GM23248 (cell line): ENCODE measurements around the gene RTN4IP1. TPM values are rescaled to one million over a fixed set of nuclear protein-coding genes. Genes with fewer than 3 reads are reported as not detected.
A peak's percentile ranks its signal among the peaks of the same experiment; 100 is the strongest.

ENCODE experiments used
- DNase-seq: peaks from one replicate; pipeline ENCODE4 v3.0.0-alpha.2; 2015
- H2AFZ ChIP-seq: fragments of 200-600 bp; sonication (generic); 2 replicates; pipeline ENCODE4 v1.6.1; 2016; ENCODE audit warnings: antibody characterized with exemption
- H3F3A ChIP-seq: fragments of 200-600 bp; sonication (generic); 2 replicates; pipeline ENCODE4 v1.6.1; 2016; ENCODE audit warnings: mild to moderate bottlenecking, antibody characterized with exemption, mixed run types; ENCODE audit not compliant: insufficient read depth
- H3K27ac ChIP-seq: fragments of 200-600 bp; sonication (generic); 2 replicates; pipeline ENCODE4 v1.5.1; 2016; ENCODE audit warnings: mild to moderate bottlenecking
- H3K27me3 ChIP-seq: fragments of 200-600 bp; sonication (generic); replicated peaks from 2 replicates; pipeline ENCODE4 v1.6.1; 2016; ENCODE audit warnings: mild to moderate bottlenecking; ENCODE audit not compliant: insufficient read depth
- H3K36me3 ChIP-seq: fragments of 200-600 bp; sonication (generic); 2 replicates; pipeline ENCODE4 v1.6.1; 2016; ENCODE audit warnings: low read depth, mild to moderate bottlenecking
- H3K4me1 ChIP-seq: fragments of 200-600 bp; sonication (generic); 2 replicates; pipeline ENCODE4 v1.6.1; 2016; ENCODE audit warnings: mild to moderate bottlenecking; ENCODE audit not compliant: insufficient read depth
- H3K4me2 ChIP-seq: fragments of 200-600 bp; sonication (generic); one replicate; pipeline ENCODE4 v1.6.1; 2016; ENCODE audit warnings: mild to moderate bottlenecking; ENCODE audit not compliant: unreplicated experiment
- H3K4me3 ChIP-seq: fragments of 200-600 bp; sonication (generic); 2 replicates; pipeline ENCODE4 v1.5.1; 2016; ENCODE audit warnings: mild to moderate bottlenecking
- H3K79me2 ChIP-seq: fragments of 200-600 bp; sonication (generic); 2 replicates; pipeline ENCODE4 v1.6.1; 2016; ENCODE audit warnings: mild to moderate bottlenecking; ENCODE audit not compliant: insufficient read depth
- H3K9ac ChIP-seq: fragments of 200-600 bp; sonication (generic); 2 replicates; pipeline ENCODE4 v1.6.1; 2016; ENCODE audit warnings: mild to moderate bottlenecking
- H3K9me2 ChIP-seq: fragments of 200-600 bp; sonication (generic); 2 replicates; pipeline ENCODE4 v1.6.1; 2016; ENCODE audit warnings: mixed run types, mild to moderate bottlenecking, moderate library complexity; ENCODE audit not compliant: insufficient read depth
- H3K9me3 ChIP-seq: fragments of 200-600 bp; sonication (generic); one replicate; pipeline ENCODE4 v1.6.1; 2017; ENCODE audit warnings: low read depth
- H4K20me1 ChIP-seq: fragments of 200-600 bp; sonication (generic); 2 replicates; pipeline ENCODE4 v1.6.0; 2016; ENCODE audit not compliant: insufficient read depth
- EZH2 ChIP-seq: fragments of 200-600 bp; sonication (generic); IDR thresholded peaks from 2 replicates; pipeline ENCODE4 v1.6.1; 2018; ENCODE audit warnings: antibody characterized with exemption, mild to moderate bottlenecking; ENCODE audit not compliant: insufficient read depth, poor library complexity, severe bottlenecking
- EZH2phosphoT487 ChIP-seq: fragments of 200-600 bp; sonication (generic); IDR thresholded peaks from 2 replicates; pipeline ENCODE4 v1.6.1; 2018; ENCODE audit warnings: antibody characterized with exemption, moderate library complexity, mild to moderate bottlenecking, low read depth; ENCODE audit not compliant: insufficient read depth
- WGBS, 2 experiments: methylation state at CpG; one replicate each; pipeline ENCODE4 v1.1.6; 2015 to 2017; ENCODE audit warnings: low lambda C conversion rate in 2 of 2, low coverage in 1 of 2; ENCODE audit errors: missing lambda C conversion rate in 2 of 2; 5-methylcytosine and 5-hydroxymethylcytosine counted together
- in situ Hi-C: fragments of 300-500 bp; cut with MboI; formaldehyde crosslinking; loops from 2 replicates; pipeline ENCODE4 v1.15.0; 2020
- polyA plus RNA-seq: library from polyadenylated mRNA; unstranded; fragments of >200 nt; fragmentation: Nextera tagmentation; extraction: Ambion mirVana; gene quantifications from 2 replicates; pipeline ENCODE4 v1.2.1, GENCODE V29; 2016
- total RNA-seq: library from RNA; depleted of rRNA; stranded (reverse); fragments of >200 nt; shearing (Covaris generic); gene quantifications from 2 replicates; pipeline ENCODE4 v1.2.3, GENCODE V29; 2014

The RTN4IP1 gene
- total and polyA plus RNA-seq, 2 experiments from 2014 or later = 5.3 to 8.0 TPM

GRCh38 chr6:106626485-106626884, 2.8 kb downstream of the RTN4IP1 start:
- Histone ChIP-seq H3K36me3 (no peaks in the 10 kb centered on the region), H3K4me3 (no peak overlapping the region), H3K4me2 (no peak overlapping the region), H3K4me1 (peaks cover 7% of the 10 kb centered on the region; the same call in 1 of the 2 replicates), H3K79me2 (peaks cover 32% of the 10 kb centered on the region), H3K27ac (no peak overlapping the region), H4K20me1 (no peaks in the 10 kb centered on the region), H3K9me3 (no peaks in the 10 kb centered on the region), H2AFZ (no peak overlapping the region), H3K9ac (no peak overlapping the region), H3K9me2 (no peaks in the 10 kb centered on the region), H3F3A (no peaks in the 10 kb centered on the region), H3K27me3 (no peaks in the 10 kb centered on the region)
- no peak for DNase-seq
- 46 to 47% methylated on average over 2 of the region's 2 CpGs for WGBS, 2 experiments
- TF ChIP-seq EZH2 (no peak), EZH2phosphoT487 (no peak)
- in situ Hi-C loops = no loop called here

GRCh38 chr6:106623039-106623438, 6.3 kb downstream of the RTN4IP1 start:
- Histone ChIP-seq H3F3A (no peaks in the 10 kb centered on the region), H3K36me3 (no peaks in the 10 kb centered on the region), H4K20me1 (no peaks in the 10 kb centered on the region), H3K4me1 (no peaks in the 10 kb centered on the region), H3K79me2 (0 out of 2 replicates have a peak, but pooled peaks cover under 1% of the 10 kb centered on the region), H3K4me3 (no peak overlapping the region), H3K4me2 (no peak overlapping the region), H3K9ac (no peak overlapping the region), H3K9me3 (no peaks in the 10 kb centered on the region), H3K9me2 (no peaks in the 10 kb centered on the region), H2AFZ (no peak overlapping the region), H3K27ac (no peak overlapping the region), H3K27me3 (no peaks in the 10 kb centered on the region)
- DNase-seq = no peak
- WGBS, 2 experiments = 80 to 89% methylated on average over 1 of the region's 1 CpG
- no peak for TF ChIP-seq EZH2phosphoT487
- no peak for TF ChIP-seq EZH2
- in situ Hi-C loops = no loop called here

GRCh38 chr6:106622412-106622811, 6.9 kb downstream of the RTN4IP1 start:
- Histone ChIP-seq H3K79me2 (no peaks in the 10 kb centered on the region), H3F3A (no peaks in the 10 kb centered on the region), H3K4me2 (no peak overlapping the region), H3K27ac (no peak overlapping the region), H4K20me1 (no peaks in the 10 kb centered on the region), H3K9ac (no peak overlapping the region), H3K4me3 (no peak overlapping the region), H2AFZ (no peak overlapping the region), H3K4me1 (no peaks in the 10 kb centered on the region), H3K9me3 (no peaks in the 10 kb centered on the region), H3K36me3 (no peaks in the 10 kb centered on the region), H3K27me3 (no peaks in the 10 kb centered on the region), H3K9me2 (no peaks in the 10 kb centered on the region)
- DNase-seq = no peak
- TF ChIP-seq EZH2phosphoT487 (no peak), EZH2 (no peak)
- WGBS, 2 experiments = 95 to 97% methylated on average over 8 of the region's 8 CpGs
- in situ Hi-C loops = no loop called here

- H3K27ac ChIP-seq = no peak overlapping the region
- no peaks in the 10 kb centered on the region for H3K9me3 ChIP-seq
- no peaks in the 10 kb centered on the region for H3K9me2 ChIP-seq
- H3K9ac ChIP-seq = no peak overlapping the region
- H3K4me2 ChIP-seq = no peak overlapping the region
- in situ Hi-C loops = no loop called here
- H4K20me1 ChIP-seq = no peaks in the 10 kb centered on the region
- H2AFZ ChIP-seq = no peak overlapping the region
- no peaks in the 10 kb centered on the region for H3K36me3 ChIP-seq
- H3K27me3 ChIP-seq = no peaks in the 10 kb centered on the region
- H3K4me1 ChIP-seq = no peaks in the 10 kb centered on the region
- 76 to 79% methylated on average over 3 of the region's 3 CpGs for WGBS, 2 experiments
- H3K4me3 ChIP-seq = no peak overlapping the region
- H3F3A ChIP-seq = no peaks in the 10 kb centered on the region
- TF ChIP-seq EZH2 (no peak), EZH2phosphoT487 (no peak)
- H3K79me2 ChIP-seq = no peaks in the 10 kb centered on the region
- DNase-seq = peak; percentile 36
These were observed 8.2 kb downstream of the RTN4IP1 start for GRCh38 chr6:106620931-106621672.
